Right atrium auricular region (tissue), 2 donors: ENCODE data around the gene METRNL. TPM values are rescaled to one million over a fixed set of nuclear protein-coding genes. Genes with fewer than 3 reads are reported as not detected.
A peak's percentile ranks its signal among the peaks of the same experiment; 100 is the strongest.

Experiments used
- DNase-seq: peaks from one replicate; pipeline ENCODE4 v3.0.0-alpha.2; 2019; ENCODE audit warnings: low spot score
- H3K27ac ChIP-seq, 2 donors: fragments of 200-600 bp; sonication (generic); 1 replicate in 1 of 2; 2 replicates in 1 of 2; pipeline ENCODE4 v1.5.1; 2016 to 2019
- H3K27me3 ChIP-seq, 2 donors: fragments of 200-600 bp; sonication (generic); one replicate each; pipeline versions ENCODE4 v1.5.1 to v1.6.0; 2017 to 2019
- H3K36me3 ChIP-seq: fragments of 200-600 bp; sonication (generic); one replicate; pipeline ENCODE4 v1.5.1; 2016
- H3K4me1 ChIP-seq, 2 donors: fragments of 200-600 bp; sonication (generic); one replicate each; pipeline versions ENCODE4 v1.5.1 to v1.6.0; 2017 to 2019
- H3K4me3 ChIP-seq, 2 donors: fragments of 200-600 bp; sonication (generic); 1 replicate in 1 of 2; 2 replicates in 1 of 2; pipeline ENCODE4 v1.5.1; 2017 to 2019; ENCODE audit warnings: mild to moderate bottlenecking in 1 of 2, moderate library complexity in 1 of 2
- H3K9me3 ChIP-seq, 2 donors: fragments of 200-600 bp; sonication (generic); one replicate each; pipeline ENCODE4 v1.5.1; 2019
- CTCF ChIP-seq, 2 donors: fragments of 200-600 bp; sonication (generic); IDR thresholded peaks; one replicate each; pipeline ENCODE4 v1.5.1; 2019; ENCODE audit warnings: antibody characterized with exemption in 2 of 2
- total RNA-seq, 2 donors: library from RNA; depleted of rRNA; stranded (reverse); fragments of >200 nt; gene quantifications; one replicate each; pipeline ENCODE4 v1.1.0, GENCODE V29; 2016

METRNL gene
- total RNA-seq, 2 donors from 2014 or later: 62.9 to 104 TPM

GRCh38 chr17:83086199-83086880 lies 6.9 kb downstream of the METRNL start:
- TF ChIP-seq CTCF (IDR thresholded peaks at IDR 0.05): no peak
- H3K27me3 ChIP-seq: no peaks in the 10 kb centered on the region
- H3K9me3 ChIP-seq: no peaks in the 10 kb centered on the region
- H3K4me1 ChIP-seq: peaks cover 0 to 96% of the 10 kb centered on the region in 2 donors
- peak overlapping the region in 1 of 2 donors; percentile 91 for H3K27ac ChIP-seq
- DNase-seq: no peak
- no peak overlapping the region for H3K4me3 ChIP-seq
- peaks cover 23% of the 10 kb centered on the region for H3K36me3 ChIP-seq

- no peaks in the 10 kb centered on the region for H3K9me3 ChIP-seq
- H3K27ac ChIP-seq: peak overlapping the region; percentile 27 to 91
- peaks cover 24% of the 10 kb centered on the region for H3K36me3 ChIP-seq
- peaks cover 0 to 96% of the 10 kb centered on the region in 2 donors for H3K4me1 ChIP-seq
- no peak for TF ChIP-seq CTCF (IDR thresholded peaks at IDR 0.05)
- H3K4me3 ChIP-seq: no peak overlapping the region
- no peaks in the 10 kb centered on the region for H3K27me3 ChIP-seq
- no peak for DNase-seq
These were observed 7.7 kb downstream of the METRNL start for GRCh38 chr17:83086907-83087787.

GRCh38 chr17:83087788-83088360 lies 8.5 kb downstream of the METRNL start:
- Histone ChIP-seq H3K4me1 (peaks cover 0 to 95% of the 10 kb centered on the region in 2 donors), H3K36me3 (peaks cover 26% of the 10 kb centered on the region), H3K4me3 (no peak overlapping the region), H3K9me3 (no peaks in the 10 kb centered on the region), H3K27me3 (no peaks in the 10 kb centered on the region), H3K27ac (peak overlapping the region; percentile 27 to 91)
- no peak for TF ChIP-seq CTCF (IDR thresholded peaks at IDR 0.05)
- DNase-seq: no peak

GRCh38 chr17:83088451-83088850 lies 9.0 kb downstream of the METRNL start:
- no peak for DNase-seq
- Histone ChIP-seq H3K4me3 (no peak overlapping the region), H3K9me3 (no peaks in the 10 kb centered on the region), H3K4me1 (peaks cover 0 to 94% of the 10 kb centered on the region in 2 donors), H3K36me3 (peaks cover 32% of the 10 kb centered on the region), H3K27me3 (no peaks in the 10 kb centered on the region), H3K27ac (peak overlapping the region in 1 of 2 donors; percentile 91)
- TF ChIP-seq CTCF (IDR thresholded peaks at IDR 0.05): no peak

GRCh38 chr17:83088909-83089308 lies 9.5 kb downstream of the METRNL start:
- TF ChIP-seq CTCF (IDR thresholded peaks at IDR 0.05): no peak
- Histone ChIP-seq H3K27ac (peak overlapping the region in 1 of 2 donors; percentile 66), H3K4me3 (no peak overlapping the region), H3K36me3 (peaks cover 36% of the 10 kb centered on the region), H3K27me3 (no peaks in the 10 kb centered on the region), H3K9me3 (no peaks in the 10 kb centered on the region), H3K4me1 (peaks cover 0 to 89% of the 10 kb centered on the region in 2 donors)
- no peak for DNase-seq
